T-helper 2 cell (primary cell): Measurements from ENCODE around the gene ZNF536.
"Not testable (repeated sequence)": the region's sequence is repeated elsewhere in the genome, so short reads cannot be mapped to it uniquely, and the experiment has no call there.

ENCODE experiments used
- DNase-seq, 5 experiments: peaks; one replicate each; pipeline versions ENCODE4 v3.0.0 to v3.0.0-alpha.2; 2012 to 2022

ZNF536 gene

GRCh38 chr19:30490760-30491159, 118.6 kb downstream of the ZNF536 start:
- DNase-seq, result no peak

DNA sequence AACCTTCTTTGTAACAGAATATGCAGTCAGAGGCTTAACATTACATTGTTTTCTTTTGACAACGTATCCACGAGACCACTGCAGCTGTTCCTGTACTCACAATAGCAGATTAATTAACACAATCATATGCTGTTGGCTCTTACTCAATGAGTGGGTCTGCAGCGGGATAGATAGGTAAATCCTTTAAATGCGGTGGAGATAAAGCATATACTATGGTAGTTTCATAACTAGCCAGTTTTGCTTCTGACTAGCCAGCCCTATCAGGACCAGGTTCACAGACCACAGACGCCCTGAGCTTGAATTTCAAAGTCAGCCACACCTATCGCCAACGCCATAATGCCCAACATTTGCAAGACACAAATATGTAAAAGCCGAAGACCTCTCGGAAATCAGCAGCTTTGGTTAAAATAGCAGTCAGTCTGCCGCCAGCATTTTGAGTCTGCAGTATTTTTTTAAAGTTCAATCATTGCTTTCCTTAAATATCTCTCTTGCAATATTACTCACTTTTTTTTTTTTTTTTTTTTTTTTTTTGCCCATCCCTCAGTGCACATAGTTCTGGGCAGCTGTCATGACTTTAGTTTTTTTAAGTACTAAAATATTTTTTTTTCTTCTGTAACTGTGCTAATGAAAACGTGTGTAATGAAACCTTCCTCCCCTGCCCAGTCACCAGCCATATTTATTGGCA, 120.5 kb downstream of the ZNF536 start:
- DNase-seq, result no peak

DNA sequence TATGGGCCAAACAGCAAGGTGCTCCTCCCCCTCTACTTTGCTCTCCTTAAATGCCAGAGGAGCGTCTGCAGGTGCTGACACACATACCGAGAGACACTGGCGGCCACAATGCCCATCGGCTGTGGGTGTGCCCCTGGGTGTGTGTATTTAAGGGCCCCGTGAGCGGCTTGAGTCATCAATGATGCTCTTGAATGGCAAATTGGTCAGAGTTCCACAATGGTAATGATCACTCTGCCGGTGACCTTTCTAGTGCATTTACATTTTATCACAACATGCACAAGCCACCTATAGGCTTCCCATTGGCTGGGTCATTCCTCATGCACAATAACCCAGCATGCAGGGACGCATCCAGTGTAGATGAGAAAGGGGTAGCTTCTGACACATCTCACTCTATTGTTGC, 124.8 kb downstream of the ZNF536 start:
- DNase-seq, result no peak

GRCh38 chr19:30498085-30498484, 125.9 kb downstream of the ZNF536 start:
- DNase-seq, result not testable (repeated sequence)

- DNase-seq, result no peak
Observed at GRCh38 chr19:30498707-30499106, 126.5 kb downstream of the ZNF536 start.

- DNase-seq, result no peak
Observed at GRCh38 chr19:30504272-30504671, 132.1 kb downstream of the ZNF536 start.

- no peak for DNase-seq
Observed at GRCh38 chr19:30512176-30513081, 140.2 kb downstream of the ZNF536 start.

DNA sequence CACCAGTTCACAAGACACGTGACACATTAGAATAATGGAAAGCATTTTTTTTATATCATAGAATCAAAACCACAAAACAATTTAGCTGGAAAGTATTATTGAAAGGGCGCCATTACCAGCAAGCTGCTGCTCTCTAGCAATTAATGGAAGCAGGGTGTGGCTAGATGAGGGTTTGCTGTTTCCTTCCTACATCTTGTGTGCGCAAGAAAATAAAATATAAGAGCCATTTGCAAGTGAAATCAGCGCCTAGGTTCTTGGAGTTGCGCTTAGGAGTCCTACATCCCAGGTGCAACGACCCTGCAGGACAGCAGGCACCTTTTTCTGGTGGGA, 140.9 kb downstream of the ZNF536 start:
- DNase-seq, result no peak

- no peak for DNase-seq
Observed at GRCh38 chr19:30516111-30516510, 143.9 kb downstream of the ZNF536 start.

DNA sequence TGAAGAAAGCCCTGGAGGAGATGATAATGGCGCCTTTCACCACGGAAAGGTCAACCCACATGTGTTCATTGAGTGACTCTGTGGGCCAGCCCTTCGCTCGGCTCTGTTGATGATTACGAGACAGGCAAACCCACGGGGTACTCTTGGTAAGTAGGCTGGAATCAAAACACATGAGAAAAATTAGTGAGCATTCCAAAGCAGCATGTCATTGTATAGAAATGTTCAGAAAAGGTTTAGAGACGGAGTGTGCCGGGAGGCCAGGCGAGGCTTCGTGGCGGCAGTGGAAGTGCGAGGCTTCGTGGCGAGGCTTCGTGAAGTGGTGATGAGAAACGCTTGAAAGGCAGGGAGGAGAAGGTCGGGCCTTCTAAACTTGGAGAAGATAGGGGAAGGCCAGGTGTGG, 144.3 kb downstream of the ZNF536 start:
- DNase-seq, result no peak

GRCh38 chr19:30518965-30519606, 146.9 kb downstream of the ZNF536 start:
- no peak for DNase-seq

DNA sequence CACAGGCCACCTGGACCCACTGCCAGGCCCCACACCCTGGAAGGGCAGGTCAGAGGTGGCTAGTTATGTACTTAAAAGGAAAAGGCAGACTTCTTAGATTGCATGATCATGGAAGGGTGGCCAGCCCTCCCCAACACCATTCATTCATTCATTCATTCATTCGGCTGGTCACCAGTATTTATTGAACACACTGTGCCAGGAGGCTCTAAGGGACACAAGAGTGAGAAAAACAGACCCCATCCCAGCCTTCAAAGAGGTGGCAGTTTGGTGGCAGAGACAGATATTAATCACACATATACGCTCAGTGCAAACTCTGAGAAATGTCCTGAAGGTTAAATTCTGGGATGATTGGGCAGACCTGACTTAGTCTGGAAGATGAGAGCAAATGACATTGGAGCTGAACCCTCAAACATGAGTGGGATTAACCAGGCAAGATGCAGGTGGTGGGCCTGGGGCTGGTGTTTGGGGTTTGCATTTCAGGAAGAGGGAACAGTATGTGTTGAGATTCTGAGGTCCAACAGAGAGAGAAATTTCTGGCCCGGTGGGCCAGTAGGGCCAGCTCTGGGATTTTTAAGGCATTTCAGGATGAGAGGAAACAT, 147.5 kb downstream of the ZNF536 start:
- no peak for DNase-seq

DNA sequence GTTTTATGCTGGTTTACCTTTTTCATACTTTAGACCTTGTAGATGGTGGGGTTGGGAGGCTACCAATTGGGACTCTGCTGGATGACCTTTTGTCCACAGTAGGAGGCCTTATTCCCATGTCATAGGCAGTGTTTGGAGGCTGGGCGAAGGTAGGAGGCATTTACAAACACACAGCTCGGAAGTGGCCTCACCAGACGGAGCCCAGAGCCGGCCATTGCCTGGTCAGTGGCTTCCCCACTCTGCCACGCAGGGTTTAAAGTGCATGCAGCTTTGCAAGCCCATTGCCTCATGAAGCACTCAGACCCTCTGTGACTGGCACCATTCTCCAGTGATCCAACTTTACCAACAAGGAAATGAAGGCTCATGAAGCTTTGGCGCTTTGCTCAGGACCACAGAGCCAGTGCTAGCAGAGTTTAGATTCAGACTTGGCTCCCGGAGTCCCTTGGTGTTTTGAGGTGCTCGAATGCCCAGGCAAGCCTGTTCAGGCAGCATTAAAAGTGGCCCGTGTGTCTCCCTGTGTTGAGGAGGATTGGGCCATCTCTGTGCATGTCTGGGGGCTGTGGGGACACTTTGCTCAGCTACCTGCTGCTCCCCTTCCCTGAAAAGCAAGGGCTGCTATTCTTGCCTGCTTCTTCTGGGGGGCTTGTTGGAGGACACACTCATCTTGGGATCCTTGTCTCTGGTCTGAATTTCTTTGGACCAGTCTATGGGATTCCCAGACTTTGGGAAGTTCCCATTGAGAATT, 148.7 kb downstream of the ZNF536 start:
- no peak for DNase-seq

GRCh38 chr19:30521937-30522336, 149.8 kb downstream of the ZNF536 start:
- no peak for DNase-seq

DNA sequence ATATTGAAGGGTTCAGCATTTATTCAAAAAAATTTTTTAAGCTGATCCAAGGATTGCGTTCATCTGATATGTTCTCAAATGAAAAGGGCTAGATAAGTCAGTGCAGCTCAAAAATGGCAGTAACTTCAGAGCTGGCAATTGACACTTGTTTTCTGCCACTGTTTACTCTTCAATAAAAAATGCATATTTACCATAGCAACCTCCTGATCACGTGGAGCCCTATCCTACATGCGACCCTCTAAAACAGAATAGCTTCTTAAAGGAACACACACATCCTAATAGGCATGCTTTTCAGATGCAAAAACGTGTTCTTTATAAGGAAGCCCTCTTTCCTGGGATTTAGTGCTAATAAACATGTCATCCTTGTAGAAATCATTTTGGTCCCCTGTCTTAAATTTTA, 150.2 kb downstream of the ZNF536 start:
- DNase-seq, result no peak

DNA sequence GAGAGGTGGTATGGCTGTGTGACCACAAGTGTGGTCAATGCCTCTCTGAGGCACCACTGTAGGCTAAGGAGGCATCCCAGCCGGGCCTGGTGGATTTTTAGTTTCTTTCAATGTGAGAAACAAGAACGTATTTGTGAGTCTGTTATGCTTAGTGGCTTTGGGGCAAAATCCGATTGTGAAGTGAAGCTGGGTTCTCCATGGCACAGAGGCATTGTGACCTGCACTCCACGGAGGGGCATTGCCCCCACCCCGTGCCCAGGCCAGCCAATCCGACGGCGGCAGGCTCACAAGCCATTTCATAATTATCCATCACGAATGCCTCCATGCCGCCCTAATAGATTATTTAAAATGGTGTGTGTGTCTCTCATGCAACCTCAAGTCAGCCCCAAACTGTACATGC, 151.6 kb downstream of the ZNF536 start:
- no peak for DNase-seq

GRCh38 chr19:30525383-30525782, 153.2 kb downstream of the ZNF536 start:
- no peak for DNase-seq

GRCh38 chr19:30528919-30529318, 156.7 kb downstream of the ZNF536 start:
- DNase-seq, result no peak

GRCh38 chr19:30529876-30530275, 157.7 kb downstream of the ZNF536 start:
- DNase-seq, result no peak

- DNase-seq, result no peak
Observed at GRCh38 chr19:30530751-30531150, 158.6 kb downstream of the ZNF536 start.

- DNase-seq, result no peak
Observed at GRCh38 chr19:30535011-30535410, 162.8 kb downstream of the ZNF536 start.

- DNase-seq, result no peak
Observed at GRCh38 chr19:30536975-30537374, 164.8 kb downstream of the ZNF536 start.

DNA sequence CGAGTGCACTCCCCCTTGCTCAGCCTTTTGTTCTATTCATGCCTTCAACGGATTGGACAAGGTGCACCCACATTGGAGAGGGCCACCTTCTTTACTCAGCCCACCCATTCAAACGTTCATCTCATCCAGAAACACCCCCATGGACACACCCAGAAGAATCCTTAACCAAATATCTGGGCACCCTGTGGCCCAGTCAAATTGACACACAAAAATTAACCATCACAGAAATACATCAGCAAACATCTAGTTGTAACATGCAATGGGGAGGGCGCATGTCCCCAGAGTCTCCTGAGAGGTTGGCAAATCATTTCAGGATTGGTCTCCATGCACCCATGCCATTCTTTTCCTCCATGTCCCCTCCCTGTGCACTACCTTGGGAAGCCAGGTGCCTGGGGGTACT, 167.1 kb downstream of the ZNF536 start:
- DNase-seq, result no peak
